Panc1 (cell line): ENCODE data around the gene RNGTT. TPM values are rescaled to one million over a fixed set of nuclear protein-coding genes. Genes with fewer than 3 reads are reported as not detected.

Source experiments
- ATAC-seq: fragments of 200-7000 bp; cut with Tn5 transposase; 2 replicates; pipeline ENCODE4 v1.9.1; 2020; ENCODE audit warnings: mild to moderate bottlenecking, moderate library complexity
- BruUV-seq: library from RNA; stranded (reverse); fragments of 400-500 nt; replicated peaks from 2 replicates; lab custom pipeline; 2021; lab: Mats Ljungman, UMichigan
- CTCF ChIA-PET: fragments of 300-600 bp; sonication (Branson Sonifier 250); formaldehyde crosslinking; loops from one replicate; lab custom pipeline; 2022; ENCODE audit warnings: antibody characterized with exemption; lab: Charles Lee
- POLR2A ChIA-PET: fragments of 300-600 bp; sonication (Branson Sonifier 250); formaldehyde crosslinking; loops from one replicate; lab custom pipeline; 2022; ENCODE audit warnings: antibody characterized with exemption; lab: Charles Lee
- DNase-seq: peaks from one replicate; pipeline ENCODE4 v3.0.0-alpha.2; 2010; ENCODE audit warnings: low read depth, low spot score
- H3K27ac ChIP-seq: 2 replicates; pipeline ENCODE4 v1.5.1; 2011; ENCODE audit warnings: mild to moderate bottlenecking, low read length, inconsistent platforms
- H3K27me3 ChIP-seq: fragments of 200-500 bp; sonication (Bioruptor generic); 2 replicates; pipeline ENCODE4 v1.6.0; 2014; ENCODE audit warnings: low read length, inconsistent platforms; ENCODE audit not compliant: control insufficient read depth, insufficient read depth
- H3K36me3 ChIP-seq: fragments of 200-500 bp; sonication (Bioruptor generic); 2 replicates; pipeline ENCODE4 v1.5.1; 2014; ENCODE audit warnings: inconsistent platforms, mild to moderate bottlenecking, low read length, moderate library complexity; ENCODE audit not compliant: control insufficient read depth, insufficient read depth
- H3K4me1 ChIP-seq: 2 replicates; pipeline ENCODE4 v1.5.1; 2011; ENCODE audit warnings: inconsistent platforms, mild to moderate bottlenecking, low read length, moderate library complexity; ENCODE audit not compliant: control insufficient read depth, insufficient read depth
- H3K4me3 ChIP-seq, 2 experiments: 2 replicates each; pipeline ENCODE4 v1.5.1; 2011 to 2012; ENCODE audit warnings: low read depth in 2 of 2, low read length in 2 of 2, mild to moderate bottlenecking in 2 of 2, inconsistent platforms in 1 of 2, moderate library complexity in 1 of 2
- H3K9me3 ChIP-seq: fragments of 200-500 bp; sonication (Bioruptor generic); 2 replicates; pipeline ENCODE4 v1.5.1; 2014; ENCODE audit warnings: low read depth, mild to moderate bottlenecking, inconsistent platforms, low read length, moderate library complexity; ENCODE audit not compliant: control insufficient read depth, insufficient read depth
- SIN3A ChIP-seq: IDR thresholded peaks from 2 replicates; pipeline ENCODE4 v1.6.1; 2012; ENCODE audit warnings: low read depth, mild to moderate bottlenecking, low read length, moderate library complexity, borderline replicate concordance; ENCODE audit not compliant: insufficient read depth
- TCF7L2 ChIP-seq: IDR thresholded peaks from 2 replicates; pipeline ENCODE4 v1.6.1; 2011; ENCODE audit warnings: mild to moderate bottlenecking, low read depth, low read length, inconsistent platforms
- in situ Hi-C: cut with HindIII; loops from 2 replicates; pipeline ENCODE4 v1.10.0; 2016; ENCODE audit warnings: low sequenced_read_pairs, low pct_unique_long_range_greater_than_20kb
- intact Hi-C: fragments of 100-400 bp; cut with micrococcal nuclease; formaldehyde crosslinking; loops from one replicate; pipeline ENCODE4 v1.10.0; 2022; ENCODE audit not compliant: unreplicated experiment
- total RNA-seq: library from RNA; stranded (reverse); gene quantifications from one replicate; pipeline ENCODE4 v1.2.1, GENCODE V29; 2021; ENCODE audit not compliant: unreplicated experiment
- TF ChIP-seq, protein P1 (sequence below), 2 experiments: IDR thresholded peaks; 2 replicates each; pipeline ENCODE4 v1.6.1; 2011 to 2012; ENCODE audit warnings: low read depth in 2 of 2, control low read depth in 1 of 2, low read length in 1 of 2, mild to moderate bottlenecking in 1 of 2, moderate library complexity in 1 of 2; ENCODE audit not compliant: insufficient read depth in 1 of 2
- TF ChIP-seq, protein P2 (sequence below): fragments of 450-650 bp; IDR thresholded peaks from 2 replicates; pipeline ENCODE4 v1.5.1; 2017; ENCODE audit warnings: mild to moderate bottlenecking

RNGTT gene
- total RNA-seq, 1 experiment from 2014 or later = 21.2 TPM

DNA sequence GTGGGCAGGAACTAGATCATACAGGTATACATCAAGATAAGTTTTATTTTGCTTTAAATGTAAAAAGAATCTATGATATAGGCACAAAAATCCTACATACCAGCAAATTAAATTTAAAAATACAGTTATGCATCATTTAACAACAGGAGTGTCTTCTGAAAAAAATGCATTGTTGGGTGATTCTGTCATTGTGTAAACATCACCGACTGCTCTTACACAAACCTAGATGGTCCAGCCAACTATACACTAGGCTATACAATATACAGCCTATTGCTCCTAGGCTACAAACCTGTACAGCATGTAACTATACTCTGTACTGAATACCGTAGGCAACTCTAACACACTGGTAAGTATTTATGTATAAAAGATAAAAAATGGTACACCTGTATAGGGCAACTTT lies 139.4 kb downstream of the RNGTT start:
- TF ChIP-seq SIN3A = no peak
- TF ChIP-seq, protein P1, sequence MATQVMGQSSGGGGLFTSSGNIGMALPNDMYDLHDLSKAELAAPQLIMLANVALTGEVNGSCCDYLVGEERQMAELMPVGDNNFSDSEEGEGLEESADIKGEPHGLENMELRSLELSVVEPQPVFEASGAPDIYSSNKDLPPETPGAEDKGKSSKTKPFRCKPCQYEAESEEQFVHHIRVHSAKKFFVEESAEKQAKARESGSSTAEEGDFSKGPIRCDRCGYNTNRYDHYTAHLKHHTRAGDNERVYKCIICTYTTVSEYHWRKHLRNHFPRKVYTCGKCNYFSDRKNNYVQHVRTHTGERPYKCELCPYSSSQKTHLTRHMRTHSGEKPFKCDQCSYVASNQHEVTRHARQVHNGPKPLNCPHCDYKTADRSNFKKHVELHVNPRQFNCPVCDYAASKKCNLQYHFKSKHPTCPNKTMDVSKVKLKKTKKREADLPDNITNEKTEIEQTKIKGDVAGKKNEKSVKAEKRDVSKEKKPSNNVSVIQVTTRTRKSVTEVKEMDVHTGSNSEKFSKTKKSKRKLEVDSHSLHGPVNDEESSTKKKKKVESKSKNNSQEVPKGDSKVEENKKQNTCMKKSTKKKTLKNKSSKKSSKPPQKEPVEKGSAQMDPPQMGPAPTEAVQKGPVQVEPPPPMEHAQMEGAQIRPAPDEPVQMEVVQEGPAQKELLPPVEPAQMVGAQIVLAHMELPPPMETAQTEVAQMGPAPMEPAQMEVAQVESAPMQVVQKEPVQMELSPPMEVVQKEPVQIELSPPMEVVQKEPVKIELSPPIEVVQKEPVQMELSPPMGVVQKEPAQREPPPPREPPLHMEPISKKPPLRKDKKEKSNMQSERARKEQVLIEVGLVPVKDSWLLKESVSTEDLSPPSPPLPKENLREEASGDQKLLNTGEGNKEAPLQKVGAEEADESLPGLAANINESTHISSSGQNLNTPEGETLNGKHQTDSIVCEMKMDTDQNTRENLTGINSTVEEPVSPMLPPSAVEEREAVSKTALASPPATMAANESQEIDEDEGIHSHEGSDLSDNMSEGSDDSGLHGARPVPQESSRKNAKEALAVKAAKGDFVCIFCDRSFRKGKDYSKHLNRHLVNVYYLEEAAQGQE (IDR thresholded peaks at IDR 0.05; ENCODE audit: insufficient read depth in 1 of 2, low read depth in 2 of 2, low read length in 1 of 2) = no peak
- Histone ChIP-seq H3K4me3 (no peak overlapping the region), H3K27me3 (no peaks in the 10 kb centered on the region), H3K36me3 (no peaks in the 10 kb centered on the region), H3K9me3 (no peaks in the 10 kb centered on the region), H3K27ac (no peak overlapping the region), H3K4me1 (peaks cover 7% of the 10 kb centered on the region)
- no TSS peak for BruUV-seq
- in situ Hi-C loops (no loop called here), intact Hi-C loops (no loop called here)
- DNase-seq (peak; percentile 33), ATAC-seq (peak; percentile 80)
- POLR2A ChIA-PET = no interaction called here
- CTCF ChIA-PET = no interaction called here

DNA sequence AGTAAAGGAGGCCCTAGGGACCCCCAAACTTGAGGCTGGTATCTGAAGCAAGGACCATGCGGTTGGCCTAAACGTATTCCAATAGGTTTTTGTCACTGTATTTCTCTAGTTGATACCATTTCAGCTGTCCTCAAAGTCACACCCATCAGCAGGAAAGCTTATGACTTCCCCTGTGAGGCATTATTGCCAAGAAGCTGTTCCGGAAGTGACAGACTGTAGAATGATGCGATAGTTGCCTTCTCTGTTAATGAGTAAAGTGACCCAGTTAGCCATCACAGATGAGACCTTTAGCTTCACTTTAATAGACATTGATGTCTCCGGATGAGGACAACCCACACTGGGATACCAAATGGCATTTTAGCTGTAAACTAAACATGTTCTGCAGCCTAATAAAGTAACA lies 147.9 kb downstream of the RNGTT start:
- DNase-seq (no peak), ATAC-seq (no peak)
- CTCF ChIA-PET = no interaction called here
- Histone ChIP-seq H3K36me3 (no peaks in the 10 kb centered on the region; the same call in 1 of the 2 replicates), H3K27ac (no peak overlapping the region), H3K9me3 (no peaks in the 10 kb centered on the region), H3K4me1 (no peaks in the 10 kb centered on the region), H3K27me3 (no peaks in the 10 kb centered on the region), H3K4me3 (no peak overlapping the region)
- POLR2A ChIA-PET = no interaction called here
- intact Hi-C loops (no loop called here), in situ Hi-C loops (no loop called here)
- no TSS peak for BruUV-seq
- TF ChIP-seq, protein P2, sequence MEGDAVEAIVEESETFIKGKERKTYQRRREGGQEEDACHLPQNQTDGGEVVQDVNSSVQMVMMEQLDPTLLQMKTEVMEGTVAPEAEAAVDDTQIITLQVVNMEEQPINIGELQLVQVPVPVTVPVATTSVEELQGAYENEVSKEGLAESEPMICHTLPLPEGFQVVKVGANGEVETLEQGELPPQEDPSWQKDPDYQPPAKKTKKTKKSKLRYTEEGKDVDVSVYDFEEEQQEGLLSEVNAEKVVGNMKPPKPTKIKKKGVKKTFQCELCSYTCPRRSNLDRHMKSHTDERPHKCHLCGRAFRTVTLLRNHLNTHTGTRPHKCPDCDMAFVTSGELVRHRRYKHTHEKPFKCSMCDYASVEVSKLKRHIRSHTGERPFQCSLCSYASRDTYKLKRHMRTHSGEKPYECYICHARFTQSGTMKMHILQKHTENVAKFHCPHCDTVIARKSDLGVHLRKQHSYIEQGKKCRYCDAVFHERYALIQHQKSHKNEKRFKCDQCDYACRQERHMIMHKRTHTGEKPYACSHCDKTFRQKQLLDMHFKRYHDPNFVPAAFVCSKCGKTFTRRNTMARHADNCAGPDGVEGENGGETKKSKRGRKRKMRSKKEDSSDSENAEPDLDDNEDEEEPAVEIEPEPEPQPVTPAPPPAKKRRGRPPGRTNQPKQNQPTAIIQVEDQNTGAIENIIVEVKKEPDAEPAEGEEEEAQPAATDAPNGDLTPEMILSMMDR = no peak
- TF ChIP-seq SIN3A (no peak), TCF7L2 (no peak)
- TF ChIP-seq, protein P1 (IDR thresholded peaks at IDR 0.05; ENCODE audit: insufficient read depth in 1 of 2, low read depth in 2 of 2, low read length in 1 of 2) = no peak
